ENCODE data around the gene DGKH.

DNA sequence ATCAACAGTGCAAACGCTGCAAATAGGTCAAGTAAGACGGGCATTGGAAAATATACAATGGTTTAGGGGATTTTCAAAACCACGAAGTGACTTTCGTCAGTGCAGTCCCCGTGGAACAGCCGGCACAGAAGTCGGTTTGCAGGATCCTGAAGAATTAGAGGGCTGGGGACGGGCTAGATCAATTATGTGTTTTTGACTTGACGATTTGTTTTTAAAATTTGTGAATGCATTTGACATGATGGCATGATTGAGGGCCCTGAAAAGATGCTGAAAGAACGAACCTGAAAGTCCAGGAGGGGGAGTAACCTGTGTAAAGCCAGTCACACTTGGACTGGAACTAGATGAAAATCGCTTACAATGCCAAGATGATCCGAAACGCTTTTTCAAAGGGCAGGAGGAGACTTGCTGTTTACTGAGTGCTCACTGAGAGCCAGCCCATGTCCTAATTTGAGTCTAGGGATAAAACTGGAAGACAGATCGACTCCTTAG, 8.9 kb upstream of the DGKH start:
- TF ChIP-seq CTCF (IDR thresholded peaks at IDR 0.05; ENCODE audit: low read depth, low read length) (no peak; the same call in 1 of the 2 replicates), EZH2phosphoT487 (IDR thresholded peaks at IDR 0.05; ENCODE audit: low read depth) (no peak)
